ENCODE data around the gene RASA3. TPM values are rescaled to one million over a fixed set of nuclear protein-coding genes. Genes with fewer than 3 reads are reported as not detected.

Gene RASA3
- total and polyA plus RNA-seq, 2 of the 4 experiments (the other 2 are of a cell fraction), result 21.0 to 31.4 TPM

DNA sequence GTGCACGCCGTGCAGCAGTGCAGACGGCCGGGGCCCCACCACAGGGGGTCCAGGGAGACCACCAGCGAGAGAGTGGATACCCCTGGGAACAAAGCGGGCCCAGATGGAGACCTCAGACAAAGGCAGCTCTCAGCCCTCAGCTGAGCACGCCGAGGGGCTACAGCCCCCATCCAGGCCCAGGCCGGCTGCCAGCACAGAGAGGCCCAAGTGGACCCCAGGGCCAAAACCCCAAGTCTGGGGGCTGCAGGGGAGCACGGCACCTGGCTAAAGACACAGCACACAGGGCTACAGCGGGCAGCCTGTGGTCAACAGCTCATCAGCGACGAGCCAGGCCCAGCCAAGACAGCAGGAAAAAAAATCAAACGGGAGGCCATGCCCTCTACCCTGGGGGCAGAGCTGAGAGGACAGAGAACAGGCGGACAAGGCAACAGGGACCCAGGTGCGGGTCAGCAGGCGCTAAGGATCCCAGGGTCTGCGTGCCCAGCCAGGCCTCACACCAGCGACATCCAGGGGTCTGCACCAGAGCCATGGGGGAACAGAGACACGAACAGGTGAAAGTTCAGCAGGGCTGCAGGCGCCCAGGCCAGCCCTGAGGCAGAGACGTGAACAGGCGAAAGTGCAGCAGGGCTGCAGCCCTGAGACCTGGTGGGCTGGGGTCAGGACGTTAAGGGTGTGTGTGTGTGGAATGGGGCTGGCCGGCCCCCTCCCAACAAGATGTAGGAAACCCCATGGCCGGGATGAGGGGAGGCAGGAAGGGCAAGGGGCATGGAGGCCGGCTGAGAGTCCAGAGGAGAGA lies 34.3 kb downstream of the RASA3 start:
- no peak overlapping the region for H2BK20ac ChIP-seq (ENCODE audit: low read depth, low read length)
- ChIA-PET CTCF (interaction anchor here (0.6 to 1.1 kb wide), 2 partner anchors 9 to 26 kb away, joined by 3 read pairs; no protein-coding TSS in a partner anchor), POLR2A (ENCODE audit: unreplicated experiment) (no interaction called here)
- H3K79me1 ChIP-seq (ENCODE audit: low read depth in 1 of 2, low read length in 2 of 2), result peaks cover 3 to 78% of the 10 kb centered on the region in 2 experiments; a peak in 3 of 4 replicates
- peak overlapping the region; percentile 49; the same call in 1 of the 2 replicates for H3K9ac ChIP-seq (ENCODE audit: low read depth, low read length)
- peak overlapping the region; percentile 36 for H2BK5ac ChIP-seq (ENCODE audit: low read depth, low read length, poor library complexity, severe bottlenecking)
- H4K91ac ChIP-seq (ENCODE audit: insufficient read depth, low read depth, low read length), result peak overlapping the region; percentile 80
- peaks cover 81% of the 10 kb centered on the region for H4K20me1 ChIP-seq (ENCODE audit: insufficient read depth, low read length)
- WGBS, 2 experiments (ENCODE audit: extremely low coverage in 2 of 2, insufficient read length in 1 of 2), result 76% methylated on average over 18 of the region's 27 CpGs; no CpG with 5 or more reads in 1 of the 2 experiments
- DNase-seq (no peak), ATAC-seq (ENCODE audit: low read depth) (no peak)
- H3K4me1 ChIP-seq (ENCODE audit: control insufficient read depth, insufficient read depth, low read length), result peaks cover 36% of the 10 kb centered on the region
- no peak overlapping the region for H3K18ac ChIP-seq (ENCODE audit: low read depth, low read length)
- intact Hi-C loops (cut with micrococcal nuclease), result no loop called here
- no peak overlapping the region for H4K5ac ChIP-seq (ENCODE audit: low read depth, low read length)
- no peak overlapping the region for H2BK15ac ChIP-seq (ENCODE audit: low read depth, low read length)
- no peak overlapping the region for H3K4me2 ChIP-seq (ENCODE audit: low read depth, low read length)
- peaks cover 9% of the 10 kb centered on the region for H3K36me3 ChIP-seq (ENCODE audit: control insufficient read depth, insufficient read depth, low read length)
- H2BK120ac ChIP-seq (ENCODE audit: low read depth, low read length), result peak overlapping the region; percentile 43
- H3K27me3 ChIP-seq (ENCODE audit: control insufficient read depth, insufficient read depth, low read length), result no peaks in the 10 kb centered on the region
- peak overlapping the region; percentile 85 for H3K4ac ChIP-seq (ENCODE audit: low read depth, low read length)
- H3K14ac ChIP-seq (replicated peaks; ENCODE audit: low read depth, low read length), result peak overlapping the region; percentile 84
- in situ Hi-C loops (cut with MboI; ENCODE audit: low sequenced_read_pairs), result no loop called here
- TF ChIP-seq POLR2A (IDR thresholded peaks at IDR 0.05; ENCODE audit: low read depth, low read length) (no peak), CHD1 (IDR thresholded peaks at IDR 0.05; ENCODE audit: low read depth, low read length) (no peak), BHLHE40 (IDR thresholded peaks at IDR 0.05; ENCODE audit: low read depth, low read length) (no peak), MAZ (IDR thresholded peaks at IDR 0.05; ENCODE audit: borderline replicate concordance, low read depth, low read length) (no peak), MXI1 (IDR thresholded peaks at IDR 0.05; ENCODE audit: borderline replicate concordance, low read depth, low read length) (no peak), RFX5 (IDR thresholded peaks at IDR 0.05; ENCODE audit: low read depth, low read length) (no peak), RCOR1 (IDR thresholded peaks at IDR 0.05; ENCODE audit: insufficient replicate concordance, low read length) (no peak), FOS (IDR thresholded peaks at IDR 0.05; ENCODE audit: low read depth, low read length) (no peak), CEBPB (IDR thresholded peaks at IDR 0.05; ENCODE audit: low read depth, low read length) (no peak), ELK1 (IDR thresholded peaks at IDR 0.05; ENCODE audit: borderline replicate concordance, low read depth, low read length) (no peak), SMC3 (IDR thresholded peaks at IDR 0.05; ENCODE audit: low read depth, low read length) (no peak), RAD21 (IDR thresholded peaks at IDR 0.05; ENCODE audit: low read length) (no peak), NFE2L2 (IDR thresholded peaks at IDR 0.05; ENCODE audit: low read depth, low read length) (no peak)
- TF ChIP-seq, protein P1, sequence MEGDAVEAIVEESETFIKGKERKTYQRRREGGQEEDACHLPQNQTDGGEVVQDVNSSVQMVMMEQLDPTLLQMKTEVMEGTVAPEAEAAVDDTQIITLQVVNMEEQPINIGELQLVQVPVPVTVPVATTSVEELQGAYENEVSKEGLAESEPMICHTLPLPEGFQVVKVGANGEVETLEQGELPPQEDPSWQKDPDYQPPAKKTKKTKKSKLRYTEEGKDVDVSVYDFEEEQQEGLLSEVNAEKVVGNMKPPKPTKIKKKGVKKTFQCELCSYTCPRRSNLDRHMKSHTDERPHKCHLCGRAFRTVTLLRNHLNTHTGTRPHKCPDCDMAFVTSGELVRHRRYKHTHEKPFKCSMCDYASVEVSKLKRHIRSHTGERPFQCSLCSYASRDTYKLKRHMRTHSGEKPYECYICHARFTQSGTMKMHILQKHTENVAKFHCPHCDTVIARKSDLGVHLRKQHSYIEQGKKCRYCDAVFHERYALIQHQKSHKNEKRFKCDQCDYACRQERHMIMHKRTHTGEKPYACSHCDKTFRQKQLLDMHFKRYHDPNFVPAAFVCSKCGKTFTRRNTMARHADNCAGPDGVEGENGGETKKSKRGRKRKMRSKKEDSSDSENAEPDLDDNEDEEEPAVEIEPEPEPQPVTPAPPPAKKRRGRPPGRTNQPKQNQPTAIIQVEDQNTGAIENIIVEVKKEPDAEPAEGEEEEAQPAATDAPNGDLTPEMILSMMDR (conservative IDR thresholded peaks at IDR 0.05; ENCODE audit: low read depth, low read length), result no peak
- H4K8ac ChIP-seq (ENCODE audit: low read depth in 2 of 2, low read length in 2 of 2), result peak overlapping the region; percentile 27 to 66; a peak in 2 of 4 replicates
- peak overlapping the region; percentile 64 for H3K27ac ChIP-seq (ENCODE audit: insufficient read depth, low read length)
- H2AK9ac ChIP-seq (replicated peaks; ENCODE audit: low read depth, low read length, poor library complexity), result peak overlapping the region; percentile 47
- dilution Hi-C loops (cut with HindIII; ENCODE audit: low sequenced_read_pairs, unreplicated experiment), result no loop called here
- H2AFZ ChIP-seq (replicated peaks; ENCODE audit: low read length, poor library complexity), result no peak overlapping the region
- H2AK5ac ChIP-seq (ENCODE audit: low read depth, low read length), result peak overlapping the region; percentile 87; the same call in 1 of the 2 replicates
- peaks cover 14% of the 10 kb centered on the region for H3K9me1 ChIP-seq (ENCODE audit: insufficient read depth, low read length)
- H3K9me3 ChIP-seq (ENCODE audit: control insufficient read depth, insufficient read depth, low read length), result no peaks in the 10 kb centered on the region
- no TSS peak for BruUV-seq (replicated peaks)
- H3K56ac ChIP-seq (ENCODE audit: extremely low read depth, insufficient read depth, low read length), result no peak overlapping the region
- 0 out of 2 replicates have a peak overlapping the region, but pooled peaks have one; percentile 42 for H3K23ac ChIP-seq (ENCODE audit: low read depth, low read length)
- no peak overlapping the region for H3K4me3 ChIP-seq (ENCODE audit: insufficient read depth, low read depth, low read length)

All from IMR-90 (cell line).